ENCODE measurements around the gene R3HDM1.
"Not testable (repeated sequence)": the region's sequence is repeated elsewhere in the genome, so short reads cannot be mapped to it uniquely, and the experiment has no call there.

Gene R3HDM1

GRCh38 chr2:135679125-135679524 is 147.8 kb downstream of the R3HDM1 start:
- DNase-seq, result no peak
- in situ Hi-C loops (cut with HindIII; ENCODE audit: low pct_ligation_motif_present, low pct_unique_long_range_greater_than_20kb, low sequenced_read_pairs), result no loop called here

GRCh38 chr2:135685361-135685760 is 154.1 kb downstream of the R3HDM1 start:
- in situ Hi-C loops (cut with HindIII; ENCODE audit: low pct_ligation_motif_present, low pct_unique_long_range_greater_than_20kb, low sequenced_read_pairs), result no loop called here
- DNase-seq, result no peak

GRCh38 chr2:135688978-135689377 is 157.7 kb downstream of the R3HDM1 start:
- DNase-seq, result no peak
- in situ Hi-C loops (cut with HindIII; ENCODE audit: low pct_ligation_motif_present, low pct_unique_long_range_greater_than_20kb, low sequenced_read_pairs), result no loop called here

GRCh38 chr2:135689679-135690078 is 158.4 kb downstream of the R3HDM1 start:
- DNase-seq, result no peak
- in situ Hi-C loops (cut with HindIII; ENCODE audit: low pct_ligation_motif_present, low pct_unique_long_range_greater_than_20kb, low sequenced_read_pairs), result no loop called here

- in situ Hi-C loops (cut with HindIII; ENCODE audit: low pct_ligation_motif_present, low pct_unique_long_range_greater_than_20kb, low sequenced_read_pairs), result no loop called here
- DNase-seq, result no peak
Observed at GRCh38 chr2:135694711-135695110, 163.4 kb downstream of the R3HDM1 start.

- DNase-seq, result no peak
- in situ Hi-C loops (cut with HindIII; ENCODE audit: low pct_ligation_motif_present, low pct_unique_long_range_greater_than_20kb, low sequenced_read_pairs), result no loop called here
Observed at GRCh38 chr2:135698838-135699237, 167.6 kb downstream of the R3HDM1 start.

GRCh38 chr2:135701442-135701841 is 170.2 kb downstream of the R3HDM1 start:
- DNase-seq, result peak; percentile 31
- in situ Hi-C loops (cut with HindIII; ENCODE audit: low pct_ligation_motif_present, low pct_unique_long_range_greater_than_20kb, low sequenced_read_pairs), result no loop called here

GRCh38 chr2:135703300-135703699 is 172.0 kb downstream of the R3HDM1 start:
- DNase-seq, result no peak
- in situ Hi-C loops (cut with HindIII; ENCODE audit: low pct_ligation_motif_present, low pct_unique_long_range_greater_than_20kb, low sequenced_read_pairs), result no loop called here

- DNase-seq; in situ Hi-C loops (cut with HindIII; ENCODE audit: low pct_ligation_motif_present, low pct_unique_long_range_greater_than_20kb, low sequenced_read_pairs): not testable (repeated sequence)
Observed at GRCh38 chr2:135704075-135704474, 172.8 kb downstream of the R3HDM1 start.

- DNase-seq, result no peak
- in situ Hi-C loops (cut with HindIII; ENCODE audit: low pct_ligation_motif_present, low pct_unique_long_range_greater_than_20kb, low sequenced_read_pairs), result no loop called here
Observed at GRCh38 chr2:135708159-135708558, 176.9 kb downstream of the R3HDM1 start.

GRCh38 chr2:135709992-135710391 is 178.7 kb downstream of the R3HDM1 start:
- in situ Hi-C loops (cut with HindIII; ENCODE audit: low pct_ligation_motif_present, low pct_unique_long_range_greater_than_20kb, low sequenced_read_pairs), result no loop called here
- DNase-seq, result peak; percentile 50

GRCh38 chr2:135715086-135715485 is 183.8 kb downstream of the R3HDM1 start:
- DNase-seq; in situ Hi-C loops (cut with HindIII; ENCODE audit: low pct_ligation_motif_present, low pct_unique_long_range_greater_than_20kb, low sequenced_read_pairs): not testable (repeated sequence)

- DNase-seq, result no peak
- in situ Hi-C loops (cut with HindIII; ENCODE audit: low pct_ligation_motif_present, low pct_unique_long_range_greater_than_20kb, low sequenced_read_pairs), result no loop called here
Observed at GRCh38 chr2:135728064-135728743, 196.9 kb downstream of the R3HDM1 start.

- no peak for DNase-seq
- in situ Hi-C loops (cut with HindIII; ENCODE audit: low pct_ligation_motif_present, low pct_unique_long_range_greater_than_20kb, low sequenced_read_pairs), result no loop called here
Observed at GRCh38 chr2:135732561-135732960, 201.3 kb downstream of the R3HDM1 start.

- DNase-seq, result no peak
Observed at GRCh38 chr2:135733045-135733444, 201.8 kb downstream of the R3HDM1 start.

GRCh38 chr2:135736546-135736945 is 205.3 kb downstream of the R3HDM1 start:
- no peak for DNase-seq
- in situ Hi-C loops (cut with HindIII; ENCODE audit: low pct_ligation_motif_present, low pct_unique_long_range_greater_than_20kb, low sequenced_read_pairs), result no loop called here

More at GRCh38 chr2:135733045-135733444, 201.8 kb downstream of the R3HDM1 start:
- in situ Hi-C loops (cut with HindIII; ENCODE audit: low pct_ligation_motif_present, low pct_unique_long_range_greater_than_20kb, low sequenced_read_pairs), result no loop called here

- in situ Hi-C loops (cut with HindIII; ENCODE audit: low pct_ligation_motif_present, low pct_unique_long_range_greater_than_20kb, low sequenced_read_pairs), result no loop called here
- no peak for DNase-seq
Observed at GRCh38 chr2:135740206-135740605, 208.9 kb downstream of the R3HDM1 start.

GRCh38 chr2:135741043-135741394 is 209.7 kb downstream of the R3HDM1 start:
- in situ Hi-C loops (cut with HindIII; ENCODE audit: low pct_ligation_motif_present, low pct_unique_long_range_greater_than_20kb, low sequenced_read_pairs), result no loop called here
- DNase-seq, result no peak

GRCh38 chr2:135741395-135742324 is 210.4 kb downstream of the R3HDM1 start, which contains the start of gene UBXN4:
TSS of gene UBXN4 (plus strand) at chr2:135741855. CDS start at chr2:135741930, 75 bp downstream.
- in situ Hi-C loops (cut with HindIII; ENCODE audit: low pct_ligation_motif_present, low pct_unique_long_range_greater_than_20kb, low sequenced_read_pairs), result no loop called here
- peak; percentile 99 for DNase-seq

Measured in ACHN (cell line).